ENCODE measurements around the gene AGBL4.

The AGBL4 gene

DNA sequence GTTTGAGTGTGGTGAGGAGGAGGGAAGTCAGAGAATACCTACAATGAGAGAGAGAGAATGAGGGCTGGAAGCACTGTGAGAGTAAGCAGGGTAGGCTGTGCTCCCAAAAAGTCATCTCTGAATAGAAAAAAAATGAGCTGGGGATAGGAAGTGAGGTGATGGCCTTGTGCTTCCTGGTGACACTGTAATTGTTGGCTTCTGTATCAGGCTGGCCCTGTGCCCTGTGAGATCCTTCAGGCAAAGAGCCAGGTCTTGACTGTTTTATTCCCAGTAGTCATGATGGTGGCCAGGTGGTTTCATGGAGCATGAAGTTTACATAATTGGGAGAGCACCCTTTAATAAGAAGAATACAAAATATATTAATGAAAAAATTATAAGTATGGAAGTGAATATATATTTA lies 1531.4 kb downstream of the AGBL4 start:
- TF ChIP-seq, protein P1, sequence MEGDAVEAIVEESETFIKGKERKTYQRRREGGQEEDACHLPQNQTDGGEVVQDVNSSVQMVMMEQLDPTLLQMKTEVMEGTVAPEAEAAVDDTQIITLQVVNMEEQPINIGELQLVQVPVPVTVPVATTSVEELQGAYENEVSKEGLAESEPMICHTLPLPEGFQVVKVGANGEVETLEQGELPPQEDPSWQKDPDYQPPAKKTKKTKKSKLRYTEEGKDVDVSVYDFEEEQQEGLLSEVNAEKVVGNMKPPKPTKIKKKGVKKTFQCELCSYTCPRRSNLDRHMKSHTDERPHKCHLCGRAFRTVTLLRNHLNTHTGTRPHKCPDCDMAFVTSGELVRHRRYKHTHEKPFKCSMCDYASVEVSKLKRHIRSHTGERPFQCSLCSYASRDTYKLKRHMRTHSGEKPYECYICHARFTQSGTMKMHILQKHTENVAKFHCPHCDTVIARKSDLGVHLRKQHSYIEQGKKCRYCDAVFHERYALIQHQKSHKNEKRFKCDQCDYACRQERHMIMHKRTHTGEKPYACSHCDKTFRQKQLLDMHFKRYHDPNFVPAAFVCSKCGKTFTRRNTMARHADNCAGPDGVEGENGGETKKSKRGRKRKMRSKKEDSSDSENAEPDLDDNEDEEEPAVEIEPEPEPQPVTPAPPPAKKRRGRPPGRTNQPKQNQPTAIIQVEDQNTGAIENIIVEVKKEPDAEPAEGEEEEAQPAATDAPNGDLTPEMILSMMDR (IDR thresholded peaks at IDR 0.05): no peak

DNA sequence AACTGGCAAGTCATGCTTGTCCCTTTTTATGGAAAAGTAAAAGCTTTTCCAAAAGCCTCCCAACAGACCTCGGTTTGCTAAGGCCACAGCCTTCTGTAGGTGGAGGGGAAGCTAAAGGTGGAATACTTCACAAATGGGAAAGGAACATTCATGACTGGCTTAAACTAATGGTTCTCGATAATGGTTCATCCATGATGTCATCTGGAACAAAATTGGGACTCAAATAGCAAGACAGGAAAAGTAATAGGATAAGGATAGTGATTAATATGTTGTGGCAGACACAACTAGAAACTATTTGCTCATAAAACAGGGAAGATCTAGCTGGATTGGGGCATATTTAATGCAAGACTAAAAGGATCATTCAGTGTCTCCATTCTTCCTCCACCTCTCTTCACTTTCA lies 1535.0 kb downstream of the AGBL4 start:
- TF ChIP-seq, protein P1 (IDR thresholded peaks at IDR 0.05): no peak

All from LNCAP (cell line).